HepG2 (cell line): ENCODE results near the gene MFAP2. TPM values are rescaled to one million over a fixed set of nuclear protein-coding genes. Genes with fewer than 3 reads are reported as not detected.
A peak's percentile ranks its signal among the peaks of the same experiment; 100 is the strongest.

ENCODE experiments used
- ATAC-seq: fragments of 200-7000 bp; cut with Tn5 transposase; 3 replicates; pipeline ENCODE4 v1.9.1; 2020; ENCODE audit warnings: mild to moderate bottlenecking, moderate library complexity
- BruUV-seq: library from RNA; stranded (reverse); fragments of 400-500 nt; replicated peaks from 2 replicates; lab custom pipeline; 2021; lab: Mats Ljungman, UMichigan
- CTCF ChIA-PET: fragments of 300-600 bp; formaldehyde crosslinking; extraction: SDS; loops from one replicate; lab custom pipeline; 2021; ENCODE audit warnings: low total read pairs, inconsistent platforms, low intra/inter-chr PET ratio; lab: Yijun Ruan, JAX
- POLR2A ChIA-PET: fragments of 350-600 bp; sonication (Branson Sonifier 250); formaldehyde crosslinking; loops from one replicate; lab custom pipeline; 2020; ENCODE audit warnings: antibody characterized with exemption, inconsistent platforms; lab: Yijun Ruan, JAX
- DNase-seq: peaks from one replicate; pipeline ENCODE4 v3.0.0-alpha.2; 2015; ENCODE audit warnings: low spot score
- FAIRE-seq: peaks from 3 replicates; lab custom pipeline; 2011; peaks lifted over from hg19 to GRCh38; lab: Jason Lieb, UNC
- H2AFZ ChIP-seq: one replicate; pipeline ENCODE4 v1.6.1; 2011; ENCODE audit warnings: low read length, inconsistent platforms
- H3K27ac ChIP-seq: fragments of 300-600 bp; 3 replicates; pipeline ENCODE4 v1.8.0; 2011; ENCODE audit warnings: mixed run types, mild to moderate bottlenecking, mixed read lengths, low read length, inconsistent platforms; ENCODE audit not compliant: insufficient read depth; ENCODE audit errors: extremely low read length
- H3K27me3 ChIP-seq, 2 experiments: fragments of 200-600 bp in 1 of 2; 2 replicates in 1 of 2; 3 replicates in 1 of 2; pipeline versions ENCODE4 v1.6.0 to v1.8.0; 2011; ENCODE audit warnings: low read length in 2 of 2, mild to moderate bottlenecking in 2 of 2, moderate library complexity in 2 of 2, inconsistent platforms in 1 of 2; ENCODE audit not compliant: insufficient read depth in 2 of 2, control insufficient read depth in 1 of 2
- H3K36me3 ChIP-seq, 2 experiments: fragments of 200-600 bp in 1 of 2; replicated peaks in 1 of 2; 2 replicates in 1 of 2; 3 replicates in 1 of 2; pipeline versions ENCODE4 v1.5.1 to v1.8.0; 2011; ENCODE audit warnings: low read length in 2 of 2, inconsistent platforms in 1 of 2; ENCODE audit not compliant: insufficient read depth in 2 of 2, control insufficient read depth in 1 of 2
- H3K4me1 ChIP-seq: 2 replicates; pipeline ENCODE4 v1.5.1; 2012; ENCODE audit warnings: low read length, inconsistent platforms; ENCODE audit not compliant: insufficient read depth
- H3K4me2 ChIP-seq: 2 replicates; pipeline ENCODE4 v1.6.0; 2011; ENCODE audit warnings: low read depth, low read length, inconsistent platforms
- H3K4me3 ChIP-seq, 3 experiments: fragments of 200-600 bp in 1 of 3; sonication (generic), shearing (Covaris generic) in 1 of 3; replicated peaks in 1 of 3; 2 replicates each; pipeline ENCODE4 v1.5.1; 2011 to 2016; ENCODE audit warnings: low read length in 3 of 3, inconsistent platforms in 2 of 3, low read depth in 2 of 3, mild to moderate bottlenecking in 2 of 3, control low read depth in 1 of 3, mixed read lengths in 1 of 3; ENCODE audit not compliant: insufficient read depth in 1 of 3
- H3K79me2 ChIP-seq: one replicate; pipeline ENCODE4 v1.6.1; 2011; ENCODE audit warnings: low read length, inconsistent platforms; ENCODE audit not compliant: insufficient read depth
- H3K9ac ChIP-seq: 2 replicates; pipeline ENCODE4 v1.6.0; 2011; ENCODE audit warnings: mild to moderate bottlenecking, low read depth, low read length, inconsistent platforms; ENCODE audit not compliant: insufficient read depth
- H3K9me3 ChIP-seq: 2 replicates; pipeline ENCODE4 v1.5.1; 2012; ENCODE audit warnings: mild to moderate bottlenecking, low read length
- H4K20me1 ChIP-seq: 2 replicates; pipeline ENCODE4 v1.6.0; 2011; ENCODE audit warnings: inconsistent platforms, mild to moderate bottlenecking, low read length, moderate library complexity; ENCODE audit not compliant: insufficient read depth
- ZIK1 ChIP-seq: sonication (generic); formaldehyde crosslinking; IDR thresholded peaks from 2 replicates; pipeline ENCODE4 v1.5.0; 2020; ENCODE audit warnings: mild to moderate bottlenecking, low read depth, missing genetic modification reagents, borderline replicate concordance
- ZNF768 ChIP-seq: sonication (generic); formaldehyde crosslinking; IDR thresholded peaks from 2 replicates; pipeline ENCODE4 v1.4.0; 2020; ENCODE audit warnings: missing genetic modification reagents
- WGBS: methylation state at CpG from one replicate; pipeline ENCODE4 v1.1.6; 2017; ENCODE audit warnings: low lambda C conversion rate; 5-methylcytosine and 5-hydroxymethylcytosine counted together
- in situ Hi-C: cut with HindIII; loops from 2 replicates; pipeline ENCODE4 v1.10.0; 2017; ENCODE audit warnings: low pct_unique_long_range_greater_than_20kb; ENCODE audit not compliant: extremely low pct_ligation_motif_present
- intact Hi-C: fragments of 100-400 bp; cut with micrococcal nuclease; formaldehyde crosslinking; loops from one replicate; pipeline ENCODE4 v1.10.0; 2022; ENCODE audit not compliant: unreplicated experiment
- polyA plus RNA-seq, 8 experiments: library from polyadenylated mRNA; depleted of rRNA in 3 of 8; stranded (reverse) in 7 of 8; unstranded in 1 of 8; fragments of >200 nt; fragmentation: Illumina TruSeq in 4 of 8; extraction: Trizol in 4 of 8; gene quantifications; 2 replicates each; pipeline versions ENCODE4 v1.2.1 to v1.2.3, GENCODE V29; 2011 to 2016; ENCODE audit warnings: low read depth in 4 of 8, missing spikeins in 1 of 8, mixed read lengths in 1 of 8; ENCODE audit not compliant: insufficient read depth in 1 of 8
- total RNA-seq, 5 experiments: library from RNA; depleted of rRNA; stranded (reverse); fragments of >200 nt; fragmentation: Illumina TruSeq; extraction: Trizol; gene quantifications; 2 replicates each; pipeline ENCODE4 v1.2.3, GENCODE V29; 2016; ENCODE audit warnings: low read depth in 1 of 5
- TF ChIP-seq, protein P1 (sequence below): sonication (generic); formaldehyde crosslinking; IDR thresholded peaks from 2 replicates; pipeline ENCODE4 v1.5.1; 2020; ENCODE audit warnings: mild to moderate bottlenecking, missing genetic modification reagents, moderate library complexity
- TF ChIP-seq, protein P2 (sequence below): sonication (generic); formaldehyde crosslinking; IDR thresholded peaks from 2 replicates; pipeline ENCODE4 v1.4.0; 2020; ENCODE audit warnings: mild to moderate bottlenecking, missing genetic modification reagents
- TF ChIP-seq, protein P3 (sequence below): sonication (generic); formaldehyde crosslinking; IDR thresholded peaks from 2 replicates; pipeline ENCODE4 v1.5.0; 2020; ENCODE audit warnings: missing genetic modification reagents, mild to moderate bottlenecking, borderline replicate concordance

MFAP2 gene
- total and polyA plus RNA-seq, 2 of the 13 experiments (the other 11 are each of a cell fraction or from before 2014, with no cell fraction given) = 1.1 to 1.4 TPM

DNA sequence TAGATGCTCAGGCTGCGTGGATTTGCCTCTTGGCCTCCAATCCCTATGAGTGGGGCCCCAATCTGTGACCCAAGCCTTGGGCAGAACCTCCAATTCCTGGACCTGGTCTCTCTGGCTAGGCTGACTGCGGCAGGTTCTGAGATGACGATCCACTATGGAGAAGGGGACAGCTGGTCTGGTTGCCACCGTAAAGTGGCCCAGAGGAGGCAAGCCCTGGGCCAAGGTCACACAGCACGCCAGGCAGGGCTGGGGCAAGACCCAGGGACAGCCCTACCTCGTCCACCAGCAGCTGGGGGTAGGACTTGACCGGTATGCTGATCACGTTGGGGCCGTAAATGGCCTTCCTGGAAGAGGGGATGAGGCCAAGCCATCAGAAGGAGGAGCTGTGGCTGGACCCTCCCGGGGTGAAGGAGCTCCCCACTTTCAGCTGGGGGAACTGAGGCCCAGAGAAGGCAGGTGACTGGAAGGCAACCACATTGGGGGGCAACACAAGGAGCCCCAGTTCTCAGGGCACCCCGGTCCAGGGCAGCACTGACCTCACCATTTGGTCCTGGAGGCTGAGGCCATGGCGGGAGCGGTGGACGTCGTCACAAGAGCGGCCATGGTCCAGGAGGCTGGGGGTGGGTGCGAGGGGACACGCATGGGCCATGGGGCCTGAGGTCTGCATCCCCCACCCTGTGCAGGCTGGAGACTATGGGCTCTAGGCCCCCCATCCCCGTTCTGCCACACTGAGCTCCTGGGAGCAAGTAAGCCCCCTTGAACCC is 21.5 kb upstream of the MFAP2 start:
- H3K27me3 ChIP-seq = no peaks in the 10 kb centered on the region
- no peaks in the 10 kb centered on the region for H3K4me1 ChIP-seq
- WGBS = 96% methylated on average over 9 of the region's 19 CpGs
- H4K20me1 ChIP-seq = no peaks in the 10 kb centered on the region
- H3K4me3 ChIP-seq = no peak overlapping the region
- CTCF ChIA-PET = no interaction called here
- no TSS peak for BruUV-seq
- H3K27ac ChIP-seq = no peak overlapping the region
- intact Hi-C loops = no loop called here
- in situ Hi-C loops = no loop called here
- peaks cover 8 to 22% of the 10 kb centered on the region in 2 experiments; a peak in 3 of 5 replicates for H3K36me3 ChIP-seq
- POLR2A ChIA-PET = no interaction called here
- no peak overlapping the region for H3K4me2 ChIP-seq
- no peak for DNase-seq
- H3K9me3 ChIP-seq = no peaks in the 10 kb centered on the region
- H3K9ac ChIP-seq = no peak overlapping the region
- ATAC-seq = no peak
- TF ChIP-seq, protein P1, sequence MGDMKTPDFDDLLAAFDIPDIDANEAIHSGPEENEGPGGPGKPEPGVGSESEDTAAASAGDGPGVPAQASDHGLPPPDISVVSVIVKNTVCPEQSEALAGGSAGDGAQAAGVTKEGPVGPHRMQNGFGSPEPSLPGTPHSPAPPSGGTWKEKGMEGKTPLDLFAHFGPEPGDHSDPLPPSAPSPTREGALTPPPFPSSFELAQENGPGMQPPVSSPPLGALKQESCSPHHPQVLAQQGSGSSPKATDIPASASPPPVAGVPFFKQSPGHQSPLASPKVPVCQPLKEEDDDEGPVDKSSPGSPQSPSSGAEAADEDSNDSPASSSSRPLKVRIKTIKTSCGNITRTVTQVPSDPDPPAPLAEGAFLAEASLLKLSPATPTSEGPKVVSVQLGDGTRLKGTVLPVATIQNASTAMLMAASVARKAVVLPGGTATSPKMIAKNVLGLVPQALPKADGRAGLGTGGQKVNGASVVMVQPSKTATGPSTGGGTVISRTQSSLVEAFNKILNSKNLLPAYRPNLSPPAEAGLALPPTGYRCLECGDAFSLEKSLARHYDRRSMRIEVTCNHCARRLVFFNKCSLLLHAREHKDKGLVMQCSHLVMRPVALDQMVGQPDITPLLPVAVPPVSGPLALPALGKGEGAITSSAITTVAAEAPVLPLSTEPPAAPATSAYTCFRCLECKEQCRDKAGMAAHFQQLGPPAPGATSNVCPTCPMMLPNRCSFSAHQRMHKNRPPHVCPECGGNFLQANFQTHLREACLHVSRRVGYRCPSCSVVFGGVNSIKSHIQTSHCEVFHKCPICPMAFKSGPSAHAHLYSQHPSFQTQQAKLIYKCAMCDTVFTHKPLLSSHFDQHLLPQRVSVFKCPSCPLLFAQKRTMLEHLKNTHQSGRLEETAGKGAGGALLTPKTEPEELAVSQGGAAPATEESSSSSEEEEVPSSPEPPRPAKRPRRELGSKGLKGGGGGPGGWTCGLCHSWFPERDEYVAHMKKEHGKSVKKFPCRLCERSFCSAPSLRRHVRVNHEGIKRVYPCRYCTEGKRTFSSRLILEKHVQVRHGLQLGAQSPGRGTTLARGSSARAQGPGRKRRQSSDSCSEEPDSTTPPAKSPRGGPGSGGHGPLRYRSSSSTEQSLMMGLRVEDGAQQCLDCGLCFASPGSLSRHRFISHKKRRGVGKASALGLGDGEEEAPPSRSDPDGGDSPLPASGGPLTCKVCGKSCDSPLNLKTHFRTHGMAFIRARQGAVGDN (CRISPR knock-in tag) = 0 out of 2 replicates have a peak, but pooled peaks have one; percentile 12
- TF ChIP-seq, protein P2, sequence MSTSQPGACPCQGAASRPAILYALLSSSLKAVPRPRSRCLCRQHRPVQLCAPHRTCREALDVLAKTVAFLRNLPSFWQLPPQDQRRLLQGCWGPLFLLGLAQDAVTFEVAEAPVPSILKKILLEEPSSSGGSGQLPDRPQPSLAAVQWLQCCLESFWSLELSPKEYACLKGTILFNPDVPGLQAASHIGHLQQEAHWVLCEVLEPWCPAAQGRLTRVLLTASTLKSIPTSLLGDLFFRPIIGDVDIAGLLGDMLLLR (CRISPR knock-in tag) = 0 out of 2 replicates have a peak, but pooled peaks have one; percentile 16
- TF ChIP-seq ZIK1 (CRISPR knock-in tag) (no peak), ZNF768 (CRISPR knock-in tag) (peak; percentile 98)
- TF ChIP-seq, protein P3, sequence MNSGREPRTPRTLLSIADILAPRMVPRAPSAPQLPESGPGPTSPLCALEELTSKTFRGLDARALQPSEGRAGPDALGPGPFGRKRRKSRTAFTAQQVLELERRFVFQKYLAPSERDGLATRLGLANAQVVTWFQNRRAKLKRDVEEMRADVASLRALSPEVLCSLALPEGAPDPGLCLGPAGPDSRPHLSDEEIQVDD (CRISPR knock-in tag) = no peak
- TF ChIP-seq, all 625 proteins: peak for 3
- no peak overlapping the region for H2AFZ ChIP-seq
- FAIRE-seq = no peak
- H3K79me2 ChIP-seq = no peaks in the 10 kb centered on the region
